GM12874 (cell line): Measurements from ENCODE around the gene TNFRSF18.

Experiments
- CTCF ChIP-seq: IDR thresholded peaks from 2 replicates; pipeline ENCODE4 v1.5.1; 2011; ENCODE audit warnings: low read depth, mild to moderate bottlenecking, control low read depth, low read length, moderate library complexity; ENCODE audit not compliant: insufficient read depth

The TNFRSF18 gene

GRCh38 chr1:1176931-1177330, 29.5 kb downstream of the TNFRSF18 start:
- no peak for TF ChIP-seq CTCF

GRCh38 chr1:1175221-1176062, 30.9 kb downstream of the TNFRSF18 start:
- TF ChIP-seq CTCF = no peak

- no peak for TF ChIP-seq CTCF
Observed at GRCh38 chr1:1173793-1174415, 32.5 kb downstream of the TNFRSF18 start, which contains the start of gene TTLL10. TTLL10 (plus strand) TSS chr1:1173880; CDS start chr1:1179216, 5,336 bp downstream.

- no peak for TF ChIP-seq CTCF
Observed at GRCh38 chr1:1173061-1173792, 33.2 kb downstream of the TNFRSF18 start.

GRCh38 chr1:1171546-1172340, 34.6 kb downstream of the TNFRSF18 start:
- no peak for TF ChIP-seq CTCF

- TF ChIP-seq CTCF = no peak
Observed at GRCh38 chr1:1171161-1171545, 35.2 kb downstream of the TNFRSF18 start.
